A549 (cell line): ENCODE data around the gene ABCB8. TPM values are rescaled to one million over a fixed set of nuclear protein-coding genes. Genes with fewer than 3 reads are reported as not detected.

Experiments used
- ATAC-seq, 2 experiments: fragments of 200-7000 bp in 1 of 2; fragments of >200 bp in 1 of 2; cut with Nextera tagmentation in 1 of 2; cut with Tn5 transposase in 1 of 2; 3 replicates each; pipeline versions ENCODE4 v1.8.0 to v1.9.1; 2018 to 2020; ENCODE audit warnings: mild to moderate bottlenecking in 1 of 2, moderate library complexity in 1 of 2
- CTCF ChIA-PET: fragments of 300-600 bp; sonication (Branson Sonifier 250); formaldehyde crosslinking; extraction: SDS; loops from one replicate; lab custom pipeline; 2021; ENCODE audit warnings: antibody characterized with exemption, inconsistent platforms; lab: Yijun Ruan, JAX
- POLR2A ChIA-PET: fragments of 350-600 bp; formaldehyde crosslinking; extraction: SDS; loops from one replicate; lab custom pipeline; 2021; ENCODE audit warnings: antibody characterized with exemption, inconsistent platforms; lab: Yijun Ruan, JAX
- DNase-seq, 2 experiments: peaks; one replicate each; pipeline versions ENCODE4 v3.0.0 to v3.0.0-alpha.2; 2011 to 2016; ENCODE audit warnings: low read depth in 1 of 2, low spot score in 1 of 2
- FAIRE-seq: peaks from 2 replicates; lab custom pipeline; 2011; peaks lifted over from hg19 to GRCh38; lab: Jason Lieb, UNC
- H3K27ac ChIP-seq, 2 experiments: fragments of >200 bp; sonication (Bioruptor Twin); formaldehyde crosslinking; 3 replicates each; pipeline ENCODE4 v1.5.1; 2016 to 2017
- H3K4me1 ChIP-seq: fragments of >200 bp; sonication (Bioruptor Twin); formaldehyde crosslinking; 3 replicates; pipeline ENCODE4 v1.6.1; 2016
- H3K4me2 ChIP-seq: fragments of >200 bp; sonication (Bioruptor Twin); formaldehyde crosslinking; 3 replicates; pipeline ENCODE4 v1.6.1; 2016
- H3K4me3 ChIP-seq: fragments of >200 bp; sonication (Bioruptor Twin); formaldehyde crosslinking; 3 replicates; pipeline ENCODE4 v1.5.1; 2016
- H3K9me3 ChIP-seq: fragments of >200 bp; sonication (Bioruptor Twin); formaldehyde crosslinking; 3 replicates; pipeline ENCODE4 v1.6.1; 2016
- BHLHE40 ChIP-seq: IDR thresholded peaks from 2 replicates; pipeline ENCODE4 v1.6.1; 2012; ENCODE audit warnings: low read depth, low read length, inconsistent platforms
- CBX8 ChIP-seq: fragments of 200-600 bp; sonication (generic); IDR thresholded peaks from 2 replicates; pipeline ENCODE4 v1.6.1; 2016
- CHD2 ChIP-seq: fragments of 150-350 bp; IDR thresholded peaks from 2 replicates; pipeline ENCODE4 v1.6.1; 2014; ENCODE audit warnings: low read length; ENCODE audit not compliant: partially characterized antibody
- EHF ChIP-seq: fragments of 250-450 bp; sonication (Bioruptor Pico); IDR thresholded peaks from 2 replicates; pipeline ENCODE4 v1.5.0; 2020; ENCODE audit warnings: mild to moderate bottlenecking
- ESRRA ChIP-seq: fragments of 150-350 bp; IDR thresholded peaks from 2 replicates; pipeline ENCODE4 v1.6.1; 2014; ENCODE audit warnings: mild to moderate bottlenecking, low read length, borderline replicate concordance
- GATA3 ChIP-seq: IDR thresholded peaks from 2 replicates; pipeline ENCODE4 v1.6.1; 2012; ENCODE audit warnings: borderline replicate concordance
- HOXB13 ChIP-seq: fragments of 250-450 bp; sonication (Bioruptor Pico); IDR thresholded peaks from 2 replicates; pipeline ENCODE4 v1.5.0; 2020; ENCODE audit warnings: low read depth, mild to moderate bottlenecking, moderate library complexity
- HOXB5 ChIP-seq: fragments of 250-450 bp; sonication (Bioruptor Pico); IDR thresholded peaks from 2 replicates; pipeline ENCODE4 v1.5.0; 2020; ENCODE audit warnings: mild to moderate bottlenecking, moderate library complexity
- JUN ChIP-seq, 2 experiments: fragments of >200 bp; sonication (Bioruptor Twin); formaldehyde crosslinking; IDR thresholded peaks; 2 replicates in 1 of 2; 3 replicates in 1 of 2; pipeline ENCODE4 v1.6.1; 2016 to 2017
- KDM5A ChIP-seq: fragments of 200-600 bp; sonication (generic); IDR thresholded peaks from 2 replicates; pipeline ENCODE4 v1.6.1; 2016; ENCODE audit warnings: antibody characterized with exemption, mild to moderate bottlenecking
- MYC ChIP-seq: IDR thresholded peaks from 2 replicates; pipeline ENCODE4 v1.6.1; 2012; ENCODE audit warnings: mild to moderate bottlenecking, inconsistent platforms, low read length, improper control_type of control experiment, borderline replicate concordance
- NFE2L2 ChIP-seq: fragments of 150-350 bp; conservative IDR thresholded peaks from 2 replicates; pipeline ENCODE4 v1.6.1; 2014; ENCODE audit warnings: low read length
- POLR2A ChIP-seq: IDR thresholded peaks from 2 replicates; pipeline ENCODE4 v1.6.1; 2012; ENCODE audit warnings: mild to moderate bottlenecking, low read length
- RAD21 ChIP-seq, 2 experiments: fragments of >200 bp in 1 of 2; sonication (Bioruptor Twin) in 1 of 2; formaldehyde crosslinking in 1 of 2; IDR thresholded peaks in 1 of 2; conservative IDR thresholded peaks in 1 of 2; 2 replicates in 1 of 2; 3 replicates in 1 of 2; pipeline ENCODE4 v1.6.1; 2012 to 2018; ENCODE audit warnings: inconsistent platforms in 1 of 2
- RCOR1 ChIP-seq: fragments of 150-350 bp; IDR thresholded peaks from 2 replicates; pipeline ENCODE4 v1.6.1; 2014; ENCODE audit warnings: antibody characterized with exemption, low read length, low read depth
- RFX5 ChIP-seq: fragments of 450-650 bp; IDR thresholded peaks from 2 replicates; pipeline ENCODE4 v1.7.1; 2014; ENCODE audit warnings: antibody characterized with exemption, mild to moderate bottlenecking, moderate library complexity
- SMC3 ChIP-seq: fragments of >200 bp; sonication (Bioruptor Twin); formaldehyde crosslinking; IDR thresholded peaks from 3 replicates; pipeline ENCODE4 v1.6.1; 2018; ENCODE audit warnings: inconsistent platforms
- ZC3H11A ChIP-seq: fragments of 450-650 bp; IDR thresholded peaks from 2 replicates; pipeline ENCODE4 v1.6.1; 2014; ENCODE audit warnings: antibody characterized with exemption, mild to moderate bottlenecking
- ZSCAN20 ChIP-seq: fragments of 250-450 bp; sonication (Bioruptor Pico); IDR thresholded peaks from 2 replicates; pipeline ENCODE4 v1.8.0; 2022; ENCODE audit warnings: mild to moderate bottlenecking, moderate library complexity
- WGBS: methylation state at CpG from one replicate; pipeline ENCODE4 v1.1.6; 2017; ENCODE audit errors: missing lambda C conversion rate; 5-methylcytosine and 5-hydroxymethylcytosine counted together
- polyA plus RNA-seq, 4 experiments: library from polyadenylated mRNA; depleted of rRNA in 3 of 4; stranded (reverse); fragments of >200 nt; fragmentation: RNase III in 1 of 4; extraction: RNeasy Plus Mini Kit Qiagen cat#74134 plus additional on column Dnase treatment in 1 of 4; gene quantifications; 2 replicates in 3 of 4; 3 replicates in 1 of 4; pipeline ENCODE4 v1.2.3, GENCODE V29; 2011 to 2017
- TF ChIP-seq, protein P1 (sequence below): IDR thresholded peaks from 2 replicates; pipeline ENCODE4 v1.6.1; 2012
- TF ChIP-seq, protein P2 (sequence below): IDR thresholded peaks from 2 replicates; pipeline ENCODE4 v1.6.1; 2012
- TF ChIP-seq, protein P3 (sequence below): fragments of >200 bp; sonication (Bioruptor Twin); formaldehyde crosslinking; IDR thresholded peaks from 3 replicates; pipeline ENCODE4 v1.5.1; 2016

Gene ABCB8
- polyA plus RNA-seq, 2 of the 4 experiments (the other 2 are of a cell fraction) = 19.6 to 41.1 TPM

DNA sequence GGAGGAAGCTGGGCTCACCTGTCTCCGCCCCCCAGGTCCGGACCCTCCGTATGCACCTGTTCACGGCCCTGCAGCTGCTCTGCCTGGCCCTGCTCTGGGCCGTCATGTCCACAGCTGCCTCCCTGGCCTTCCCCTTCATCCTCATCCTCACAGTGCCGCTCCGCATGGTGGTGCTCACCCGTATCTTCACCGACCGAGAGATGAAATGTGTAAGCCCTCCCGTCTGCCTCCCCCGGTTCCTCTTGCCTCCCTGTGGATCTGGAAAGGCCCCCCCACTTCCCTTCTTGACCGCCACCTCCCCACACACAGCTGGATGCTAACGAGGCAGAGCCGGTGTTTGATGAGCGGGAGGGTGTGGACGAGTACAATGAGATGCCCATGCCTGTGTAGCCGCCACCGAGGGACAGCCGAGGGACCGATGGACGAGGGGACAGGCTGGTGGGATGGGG lies 47.8 kb downstream of the ABCB8 start:
- DNase-seq = no peak
- ChIA-PET CTCF (interaction anchor here (0.6 to 27.1 kb wide), 13 partner anchors 9 to 92 kb away, joined by 3 to 412 read pairs (median 4); partner anchors contain the start of gene AGAP3), POLR2A (interaction anchor here (3.7 kb wide), 1 partner anchor 13 kb away, joined by 20 read pairs; no protein-coding TSS in a partner anchor)
- no peak for ATAC-seq
- TF ChIP-seq EHF (no peak), KDM5A (no peak), CHD2 (no peak), NFE2L2 (no peak), MYC (no peak), SMC3 (no peak)
- no peak overlapping the region for H3K4me3 ChIP-seq
- no peak overlapping the region for H3K4me2 ChIP-seq
- no peaks in the 10 kb centered on the region for H3K9me3 ChIP-seq
- FAIRE-seq = no peak
- peaks cover 33% of the 10 kb centered on the region for H3K4me1 ChIP-seq
- no peak overlapping the region for H3K27ac ChIP-seq
- 90% methylated on average over 21 of the region's 22 CpGs for WGBS

DNA sequence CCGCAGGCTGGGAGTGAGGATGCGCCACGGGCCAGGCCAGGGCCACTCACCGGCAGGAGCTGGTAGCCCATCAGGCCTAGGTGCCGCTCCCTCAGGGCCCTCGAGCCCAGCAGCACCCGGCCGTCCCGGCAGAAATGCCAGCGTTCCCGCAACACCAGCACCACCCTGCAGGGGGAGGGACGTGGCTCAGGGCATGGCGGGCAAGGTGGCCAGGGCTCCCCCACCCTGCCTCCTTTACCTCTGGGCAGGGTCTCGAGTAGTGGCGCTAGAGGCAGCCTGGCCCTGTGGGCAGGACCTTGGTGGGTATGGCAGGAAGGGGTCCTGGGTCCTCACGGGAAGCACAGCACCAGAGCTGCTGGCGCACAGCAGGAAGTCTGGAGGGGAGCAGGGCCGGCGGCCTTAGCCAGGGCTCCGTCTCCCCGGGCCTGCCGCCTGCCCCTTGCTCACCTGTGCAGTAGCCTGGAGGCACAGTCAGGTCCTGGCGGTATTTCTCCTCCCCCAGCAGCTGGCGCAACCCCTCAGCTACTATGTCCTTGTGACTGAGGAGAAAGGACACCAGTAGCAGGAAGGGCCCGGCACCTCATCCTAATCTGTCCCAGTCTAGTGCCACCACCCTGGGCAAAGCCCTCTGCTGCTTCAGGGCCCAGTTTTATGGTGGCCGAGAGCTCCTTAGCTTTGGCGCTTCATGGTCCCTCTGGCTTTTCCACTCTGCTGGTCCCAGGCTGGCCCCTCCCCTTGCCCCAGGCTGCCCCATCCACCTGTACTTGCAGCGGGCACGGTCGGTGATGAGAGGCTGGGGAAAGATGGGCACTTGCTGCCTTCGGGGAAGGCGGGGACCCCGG lies 48.8 kb downstream of the ABCB8 start:
- TF ChIP-seq CHD2 = no peak
- 0 out of 2 replicates have a peak, but pooled peaks have one; percentile 2 for TF ChIP-seq POLR2A
- 0 out of 5 replicates have a peak, but pooled peaks of 1 of the 2 experiments have one; percentile 10 for TF ChIP-seq RAD21 (conservative IDR thresholded peaks at IDR 0.05 in 1 of 2, IDR thresholded peaks at IDR 0.05 in 1 of 2)
- no peak for TF ChIP-seq ZSCAN20 (CRISPR knock-in tag)
- TF ChIP-seq ZC3H11A = no peak
- TF ChIP-seq BHLHE40 = no peak
- TF ChIP-seq, protein P1, sequence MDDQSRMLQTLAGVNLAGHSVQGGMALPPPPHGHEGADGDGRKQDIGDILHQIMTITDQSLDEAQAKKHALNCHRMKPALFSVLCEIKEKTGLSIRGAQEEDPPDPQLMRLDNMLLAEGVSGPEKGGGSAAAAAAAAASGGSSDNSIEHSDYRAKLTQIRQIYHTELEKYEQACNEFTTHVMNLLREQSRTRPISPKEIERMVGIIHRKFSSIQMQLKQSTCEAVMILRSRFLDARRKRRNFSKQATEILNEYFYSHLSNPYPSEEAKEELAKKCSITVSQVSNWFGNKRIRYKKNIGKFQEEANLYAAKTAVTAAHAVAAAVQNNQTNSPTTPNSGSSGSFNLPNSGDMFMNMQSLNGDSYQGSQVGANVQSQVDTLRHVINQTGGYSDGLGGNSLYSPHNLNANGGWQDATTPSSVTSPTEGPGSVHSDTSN = peak; percentile 82
- TF ChIP-seq KDM5A = no peak
- 0 out of 5 replicates have a peak, but pooled peaks of 1 of the 2 experiments have one; percentile 44 for TF ChIP-seq JUN (IDR thresholded peaks at IDR 0.05)
- no peak for TF ChIP-seq RCOR1
- no peak for TF ChIP-seq ESRRA
- TF ChIP-seq, protein P2, sequence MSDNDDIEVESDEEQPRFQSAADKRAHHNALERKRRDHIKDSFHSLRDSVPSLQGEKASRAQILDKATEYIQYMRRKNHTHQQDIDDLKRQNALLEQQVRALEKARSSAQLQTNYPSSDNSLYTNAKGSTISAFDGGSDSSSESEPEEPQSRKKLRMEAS = 0 out of 2 replicates have a peak, but pooled peaks have one; percentile 24
- no peak for TF ChIP-seq RFX5
- TF ChIP-seq HOXB5 (CRISPR knock-in tag) = no peak
- 0 out of 2 replicates have a peak, but pooled peaks have one; percentile 8 for TF ChIP-seq GATA3
- TF ChIP-seq, protein P3, sequence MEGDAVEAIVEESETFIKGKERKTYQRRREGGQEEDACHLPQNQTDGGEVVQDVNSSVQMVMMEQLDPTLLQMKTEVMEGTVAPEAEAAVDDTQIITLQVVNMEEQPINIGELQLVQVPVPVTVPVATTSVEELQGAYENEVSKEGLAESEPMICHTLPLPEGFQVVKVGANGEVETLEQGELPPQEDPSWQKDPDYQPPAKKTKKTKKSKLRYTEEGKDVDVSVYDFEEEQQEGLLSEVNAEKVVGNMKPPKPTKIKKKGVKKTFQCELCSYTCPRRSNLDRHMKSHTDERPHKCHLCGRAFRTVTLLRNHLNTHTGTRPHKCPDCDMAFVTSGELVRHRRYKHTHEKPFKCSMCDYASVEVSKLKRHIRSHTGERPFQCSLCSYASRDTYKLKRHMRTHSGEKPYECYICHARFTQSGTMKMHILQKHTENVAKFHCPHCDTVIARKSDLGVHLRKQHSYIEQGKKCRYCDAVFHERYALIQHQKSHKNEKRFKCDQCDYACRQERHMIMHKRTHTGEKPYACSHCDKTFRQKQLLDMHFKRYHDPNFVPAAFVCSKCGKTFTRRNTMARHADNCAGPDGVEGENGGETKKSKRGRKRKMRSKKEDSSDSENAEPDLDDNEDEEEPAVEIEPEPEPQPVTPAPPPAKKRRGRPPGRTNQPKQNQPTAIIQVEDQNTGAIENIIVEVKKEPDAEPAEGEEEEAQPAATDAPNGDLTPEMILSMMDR = no peak
- TF ChIP-seq CBX8 = no peak
- no peak for TF ChIP-seq HOXB13 (CRISPR knock-in tag)

More for the DNA sequence above, 48.8 kb downstream of the ABCB8 start:
- DNase-seq = peak; percentile 69 to 70
- H3K4me1 ChIP-seq = peaks cover 44% of the 10 kb centered on the region
- H3K4me3 ChIP-seq = no peak overlapping the region
- H3K27ac ChIP-seq = peak overlapping the region in 1 of 2 experiments; percentile 4; a peak in 2 of 6 replicates
- H3K4me2 ChIP-seq = no peak overlapping the region
- no peak for FAIRE-seq
- peak; percentile 33 to 51 for ATAC-seq
- 84% methylated on average over 18 of the region's 33 CpGs for WGBS
- ChIA-PET POLR2A (interaction anchor here (3.7 kb wide), 1 partner anchor 14 kb away, joined by 20 read pairs; no protein-coding TSS in a partner anchor), CTCF (interaction anchor here (0.8 to 27.1 kb wide), 9 partner anchors 9 to 76 kb away, joined by 3 to 412 read pairs (median 5); partner anchors contain the start of gene AGAP3)
- H3K9me3 ChIP-seq = no peaks in the 10 kb centered on the region
